ENCODE results near the gene RSPH9.

The RSPH9 gene

GRCh38 chr6:43668151-43669028, 23.6 kb downstream of the RSPH9 start:
- peak; percentile 15 for DNase-seq (ENCODE audit: low read depth)

- DNase-seq (ENCODE audit: low read depth), result no peak
These were observed 24.4 kb downstream of the RSPH9 start for GRCh38 chr6:43669050-43669921.

GRCh38 chr6:43669922-43670622, 25.2 kb downstream of the RSPH9 start:
- DNase-seq (ENCODE audit: low read depth), result no peak

GRCh38 chr6:43670623-43670986, 25.8 kb downstream of the RSPH9 start:
- no peak for DNase-seq (ENCODE audit: low read depth)

- no peak for DNase-seq (ENCODE audit: low read depth)
These were observed 26.4 kb downstream of the RSPH9 start for GRCh38 chr6:43671011-43671800.

- DNase-seq (ENCODE audit: low read depth), result no peak
These were observed 27.2 kb downstream of the RSPH9 start for GRCh38 chr6:43671801-43672690.

- DNase-seq (ENCODE audit: low read depth), result no peak
These were observed 28.7 kb downstream of the RSPH9 start for GRCh38 chr6:43673444-43674084.

GRCh38 chr6:43674291-43674690, 29.5 kb downstream of the RSPH9 start:
- DNase-seq (ENCODE audit: low read depth), result no peak

GRCh38 chr6:43674921-43675320, 30.1 kb downstream of the RSPH9 start:
- no peak for DNase-seq (ENCODE audit: low read depth)

GRCh38 chr6:43676962-43677606, 32.2 kb downstream of the RSPH9 start:
- no peak for DNase-seq (ENCODE audit: low read depth)

- DNase-seq (ENCODE audit: low read depth), result no peak
These were observed 32.9 kb downstream of the RSPH9 start for GRCh38 chr6:43677759-43678158.

GRCh38 chr6:43678341-43678740, 33.5 kb downstream of the RSPH9 start:
- DNase-seq (ENCODE audit: low read depth), result no peak

- no peak for DNase-seq (ENCODE audit: low read depth)
These were observed 34.2 kb downstream of the RSPH9 start for GRCh38 chr6:43679057-43679456.

- no peak for DNase-seq (ENCODE audit: low read depth)
These were observed 35.7 kb downstream of the RSPH9 start for GRCh38 chr6:43680308-43681200.

GRCh38 chr6:43681303-43681702, 36.5 kb downstream of the RSPH9 start:
- no peak for DNase-seq (ENCODE audit: low read depth)

- no peak for DNase-seq (ENCODE audit: low read depth)
These were observed 38.0 kb downstream of the RSPH9 start for GRCh38 chr6:43682724-43683429.

GRCh38 chr6:43683708-43684455, 39.0 kb downstream of the RSPH9 start:
- no peak for DNase-seq (ENCODE audit: low read depth)

Measured in activated T-helper 9 cell treated with anti-CD3 and anti-CD28 coated beads, Interleukin-2, amount 50 U/mL, for 16 hours (primary cell).